Small intestine (tissue), 16 donors: ENCODE results near the gene BRINP1. TPM values are rescaled to one million over a fixed set of nuclear protein-coding genes. Genes with fewer than 3 reads are reported as not detected.

Experiments
- DNase-seq, 2 donors: peaks; one replicate each; pipeline versions ENCODE4 v3.0.0 to v3.0.0-alpha.2; 2013
- FAIRE-seq: peaks from 2 replicates; lab custom pipeline; 2012; peaks lifted over from hg19 to GRCh38; lab: Jason Lieb, UNC
- H3K27ac ChIP-seq, 3 donors: one replicate each; pipeline ENCODE4 v1.5.1; 2013; ENCODE audit warnings: low read length in 2 of 3, mild to moderate bottlenecking in 2 of 3, control low read depth in 1 of 3, inconsistent platforms in 1 of 3, low read depth in 1 of 3, moderate library complexity in 1 of 3
- H3K27me3 ChIP-seq, 3 donors: one replicate each; pipeline ENCODE4 v1.6.1; 2013; ENCODE audit warnings: low read length in 3 of 3, inconsistent platforms in 1 of 3; ENCODE audit not compliant: control insufficient read depth in 3 of 3, insufficient read depth in 3 of 3
- H3K36me3 ChIP-seq, 3 donors: one replicate each; pipeline ENCODE4 v1.6.1; 2013; ENCODE audit warnings: low read length in 3 of 3, inconsistent platforms in 1 of 3, low read depth in 1 of 3, mild to moderate bottlenecking in 1 of 3, moderate library complexity in 1 of 3; ENCODE audit not compliant: control insufficient read depth in 3 of 3, insufficient read depth in 2 of 3
- H3K4me1 ChIP-seq, 3 donors: one replicate each; pipeline ENCODE4 v1.6.1; 2013; ENCODE audit warnings: low read length in 2 of 3, inconsistent platforms in 1 of 3, low read depth in 1 of 3, mild to moderate bottlenecking in 1 of 3, moderate library complexity in 1 of 3; ENCODE audit not compliant: control insufficient read depth in 3 of 3, insufficient read depth in 2 of 3
- H3K4me3 ChIP-seq, 3 donors: one replicate each; pipeline ENCODE4 v1.5.1; 2013; ENCODE audit warnings: low read length in 3 of 3, control low read depth in 1 of 3, inconsistent platforms in 1 of 3, low read depth in 1 of 3, mild to moderate bottlenecking in 1 of 3, moderate library complexity in 1 of 3
- H3K9me3 ChIP-seq, 2 donors: one replicate each; pipeline ENCODE4 v1.6.1; 2013; ENCODE audit warnings: low read depth in 1 of 2, low read length in 1 of 2; ENCODE audit not compliant: control insufficient read depth in 2 of 2, insufficient read depth in 1 of 2
- WGBS, 3 donors: extraction: QIAGEN DNeasy Blood & Tissue Kit; methylation state at CpG; one replicate each; pipeline ENCODE4 v1.1.7; 2013; 5-methylcytosine and 5-hydroxymethylcytosine counted together
- long read RNA-seq, 10 donors: transcript quantifications; one replicate each; lab custom pipeline, GENCODE V29; 2026
- polyA plus RNA-seq, 4 donors: library from polyadenylated mRNA; stranded (reverse) in 3 of 4; unstranded in 1 of 4; fragments of 200-250 nt in 3 of 4; fragments of 120-200 nt in 1 of 4; gene quantifications; one replicate each; pipeline versions ENCODE4 v1.2.1 to v1.2.3, GENCODE V29; 2013
- donor health status: healthy with polysubstance abuse.
- donor health status: control.
- donor health status: control.
- donor health status: Bipolar disorder and iron deficiency.
- donor health status: healthy.

BRINP1 gene, protein sequence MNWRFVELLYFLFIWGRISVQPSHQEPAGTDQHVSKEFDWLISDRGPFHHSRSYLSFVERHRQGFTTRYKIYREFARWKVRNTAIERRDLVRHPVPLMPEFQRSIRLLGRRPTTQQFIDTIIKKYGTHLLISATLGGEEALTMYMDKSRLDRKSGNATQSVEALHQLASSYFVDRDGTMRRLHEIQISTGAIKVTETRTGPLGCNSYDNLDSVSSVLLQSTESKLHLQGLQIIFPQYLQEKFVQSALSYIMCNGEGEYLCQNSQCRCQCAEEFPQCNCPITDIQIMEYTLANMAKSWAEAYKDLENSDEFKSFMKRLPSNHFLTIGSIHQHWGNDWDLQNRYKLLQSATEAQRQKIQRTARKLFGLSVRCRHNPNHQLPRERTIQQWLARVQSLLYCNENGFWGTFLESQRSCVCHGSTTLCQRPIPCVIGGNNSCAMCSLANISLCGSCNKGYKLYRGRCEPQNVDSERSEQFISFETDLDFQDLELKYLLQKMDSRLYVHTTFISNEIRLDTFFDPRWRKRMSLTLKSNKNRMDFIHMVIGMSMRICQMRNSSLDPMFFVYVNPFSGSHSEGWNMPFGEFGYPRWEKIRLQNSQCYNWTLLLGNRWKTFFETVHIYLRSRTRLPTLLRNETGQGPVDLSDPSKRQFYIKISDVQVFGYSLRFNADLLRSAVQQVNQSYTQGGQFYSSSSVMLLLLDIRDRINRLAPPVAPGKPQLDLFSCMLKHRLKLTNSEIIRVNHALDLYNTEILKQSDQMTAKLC
- 1 to 10 TPM in 1 of 4 donors, under 1 TPM in 1, not detected in 2; 0.19 to 2.3 TPM for polyA plus RNA-seq
- long read RNA-seq, donor 1 = 0 reads
- long read RNA-seq, donor 2 = 0 reads
- long read RNA-seq, donor 3 = 0 reads
- long read RNA-seq, donor 4 = 0 reads
- long read RNA-seq, donor 5 = 0 reads
- long read RNA-seq, donor 6 = 0 reads
- long read RNA-seq, donor 7 = 0 reads
- long read RNA-seq, donor 8 = 0 reads
- long read RNA-seq, donor 9 = 0 reads
- long read RNA-seq, donor 10 = 0 reads

DNA sequence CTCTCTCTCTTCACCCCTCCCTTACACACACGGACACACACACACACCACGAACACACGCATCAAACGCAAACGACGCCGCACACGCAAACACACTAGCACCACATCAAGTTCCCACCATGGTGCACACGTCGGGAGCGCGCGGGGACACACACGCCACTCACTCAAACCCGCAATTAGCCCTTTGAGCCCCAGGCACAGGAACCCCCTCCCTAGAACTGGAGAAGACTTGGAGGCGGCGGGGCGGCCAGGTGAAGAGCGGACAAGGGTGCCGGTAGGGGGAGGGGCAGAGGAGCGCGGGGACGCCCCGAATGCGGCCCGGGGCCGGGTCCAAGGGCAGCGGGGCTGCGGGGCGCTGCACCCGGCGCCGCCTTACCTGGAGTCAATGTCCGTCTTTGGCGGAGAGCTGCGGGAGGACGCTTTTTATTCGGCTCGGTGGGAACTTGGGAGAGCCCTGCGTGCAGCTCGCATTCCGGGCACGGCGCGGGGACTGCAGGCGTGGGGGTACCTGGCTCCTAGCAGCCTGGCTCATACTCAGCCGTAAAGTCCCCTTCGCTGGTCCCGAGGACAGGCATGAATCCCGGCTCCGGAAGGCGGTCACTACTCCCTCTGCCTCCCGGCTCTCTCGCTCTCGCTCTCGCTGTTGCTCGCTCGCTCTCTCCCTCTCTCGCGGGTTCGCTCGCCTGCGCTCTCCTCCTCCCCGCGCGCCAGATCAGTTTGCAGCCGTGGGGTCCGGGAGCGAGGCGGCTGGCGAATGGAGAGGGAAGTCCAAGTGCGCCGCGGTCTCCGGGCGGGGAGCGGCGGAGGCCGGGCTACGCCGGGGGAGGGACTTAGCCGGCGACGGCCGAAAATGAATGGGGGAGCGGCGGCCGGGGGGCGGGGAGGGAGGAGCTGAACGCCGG lies at the start of gene BRINP1:
TSS of gene BRINP1 (minus strand) at position 755 of the 901 bp plus-strand sequence. CDS start 56,080 bp downstream, outside the sequence.
- no peak for FAIRE-seq

DNA sequence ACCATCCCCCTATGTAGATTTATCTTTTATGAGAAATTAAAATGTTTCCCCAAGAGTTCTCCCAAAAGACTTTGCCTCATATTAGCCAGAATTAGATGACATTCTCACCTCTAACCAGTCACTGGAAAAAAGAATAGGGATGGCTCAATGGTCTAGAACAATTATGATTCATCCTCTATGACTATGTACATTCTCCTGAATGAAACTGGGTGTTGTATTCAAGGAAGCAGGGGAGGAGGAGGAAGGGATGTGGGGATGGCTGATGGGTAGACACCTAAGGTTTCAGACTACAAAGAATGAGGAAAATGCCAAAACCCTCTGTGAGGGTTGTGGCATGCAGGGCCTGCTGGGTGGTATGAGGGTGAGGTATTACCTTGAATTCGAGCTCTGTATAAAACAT lies 49.5 kb upstream of the BRINP1 start:
- H3K4me1 ChIP-seq = no peaks in the 10 kb centered on the region
- no peak overlapping the region for H3K4me3 ChIP-seq
- no peaks in the 10 kb centered on the region for H3K36me3 ChIP-seq
- H3K27me3 ChIP-seq = no peaks in the 10 kb centered on the region
- H3K27ac ChIP-seq = no peak overlapping the region
- DNase-seq (no peak), FAIRE-seq (no peak)
- 34 to 59% (median 53%) methylated on average over 1 of the region's 1 CpG for WGBS, 3 donors
- H3K9me3 ChIP-seq = no peaks in the 10 kb centered on the region

More for the DNA sequence above, at the start of gene BRINP1:
- H3K27me3 ChIP-seq = peaks cover 8 to 43% (median 22%) of the 10 kb centered on the region in 3 donors
- no peaks in the 10 kb centered on the region for H3K4me1 ChIP-seq
- H3K9me3 ChIP-seq = no peaks in the 10 kb centered on the region
- WGBS, 3 donors = 3 to 9% (median 7%) methylated on average over 74 to 91 of the region's 91 CpGs
- H3K27ac ChIP-seq = no peak within 1 kb of the TSS
- H3K4me3 ChIP-seq = peak within 1 kb of the TSS in 1 of 3 donors; percentile 32
- DNase-seq = peak in 1 of 2 donors; percentile 18
- H3K36me3 ChIP-seq = no peaks in the 10 kb centered on the region

DNA sequence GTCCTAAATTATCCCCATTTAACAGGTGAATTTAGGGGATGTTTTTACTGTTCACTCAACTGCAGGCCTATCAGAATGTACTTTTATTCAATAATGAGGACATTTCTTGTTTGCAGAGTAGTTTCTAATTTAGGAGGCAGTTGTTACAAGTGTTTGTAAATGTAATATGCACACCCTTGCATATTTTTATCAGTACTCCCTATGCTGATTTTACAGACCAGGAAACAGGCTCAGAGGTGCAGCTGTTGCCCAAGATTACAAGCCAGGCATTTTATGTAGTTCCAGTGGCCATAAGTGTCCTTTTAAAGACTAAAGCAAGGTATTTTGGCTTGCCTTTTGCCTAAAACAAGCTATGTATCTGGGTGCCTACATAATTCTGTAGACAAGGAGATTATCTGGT lies 47.6 kb upstream of the BRINP1 start:
- no peaks in the 10 kb centered on the region for H3K9me3 ChIP-seq
- H3K27me3 ChIP-seq = no peaks in the 10 kb centered on the region
- FAIRE-seq (no peak), DNase-seq (no peak)
- H3K4me1 ChIP-seq = no peaks in the 10 kb centered on the region
- H3K36me3 ChIP-seq = no peaks in the 10 kb centered on the region
- H3K27ac ChIP-seq = no peak overlapping the region
- H3K4me3 ChIP-seq = no peak overlapping the region

DNA sequence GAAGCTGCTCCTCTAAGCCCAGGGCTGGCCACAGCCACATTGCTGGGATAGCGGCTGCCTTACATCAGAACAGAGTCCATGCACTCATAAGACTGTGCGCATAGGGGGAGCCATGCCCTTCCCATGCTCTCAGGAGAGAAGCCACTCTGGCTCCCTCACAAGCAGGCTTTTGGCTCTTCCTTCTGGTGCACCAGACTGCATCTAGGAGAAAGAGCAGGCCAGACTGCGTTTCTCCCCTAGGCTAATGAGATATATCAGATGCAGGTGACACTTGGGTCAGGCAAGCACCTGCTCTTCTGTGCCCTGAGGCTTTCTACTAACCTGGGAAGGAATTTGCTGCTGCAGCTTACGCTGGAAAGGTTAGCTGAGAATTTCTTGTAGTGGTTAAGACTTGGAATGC lies 43.2 kb upstream of the BRINP1 start:
- 51 to 72% (median 65%) methylated on average over 4 of the region's 4 CpGs for WGBS, 3 donors
- Histone ChIP-seq H3K27me3 (no peaks in the 10 kb centered on the region), H3K9me3 (no peaks in the 10 kb centered on the region), H3K36me3 (no peaks in the 10 kb centered on the region), H3K4me3 (no peak overlapping the region), H3K27ac (no peak overlapping the region), H3K4me1 (no peaks in the 10 kb centered on the region)
- no peak for FAIRE-seq
- DNase-seq = no peak

DNA sequence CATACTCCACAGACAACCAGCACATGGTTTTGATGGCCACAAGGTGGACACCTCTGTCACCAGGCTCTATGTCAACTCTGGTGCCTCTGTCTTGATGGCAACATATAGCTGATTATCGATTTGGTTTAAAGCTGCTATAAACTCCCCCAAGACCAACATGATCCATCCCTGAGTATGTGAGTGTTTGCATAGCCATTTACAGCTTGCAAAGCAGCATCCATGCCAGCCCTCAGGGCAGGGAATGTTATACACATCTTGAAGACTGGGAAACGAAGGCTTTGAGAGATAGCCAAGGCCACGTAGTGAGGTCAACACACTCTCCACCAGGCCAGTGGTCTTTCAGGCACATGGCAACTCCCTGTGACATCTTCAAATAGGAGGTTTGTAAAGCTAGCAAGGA lies 40.3 kb upstream of the BRINP1 start:
- no peaks in the 10 kb centered on the region for H3K4me1 ChIP-seq
- no peak overlapping the region for H3K27ac ChIP-seq
- H3K27me3 ChIP-seq = no peaks in the 10 kb centered on the region
- DNase-seq (no peak), FAIRE-seq (no peak)
- WGBS, 3 donors = 56 to 67% (median 66%) methylated on average over 3 of the region's 3 CpGs
- no peaks in the 10 kb centered on the region for H3K36me3 ChIP-seq
- H3K9me3 ChIP-seq = no peaks in the 10 kb centered on the region
- no peak overlapping the region for H3K4me3 ChIP-seq

DNA sequence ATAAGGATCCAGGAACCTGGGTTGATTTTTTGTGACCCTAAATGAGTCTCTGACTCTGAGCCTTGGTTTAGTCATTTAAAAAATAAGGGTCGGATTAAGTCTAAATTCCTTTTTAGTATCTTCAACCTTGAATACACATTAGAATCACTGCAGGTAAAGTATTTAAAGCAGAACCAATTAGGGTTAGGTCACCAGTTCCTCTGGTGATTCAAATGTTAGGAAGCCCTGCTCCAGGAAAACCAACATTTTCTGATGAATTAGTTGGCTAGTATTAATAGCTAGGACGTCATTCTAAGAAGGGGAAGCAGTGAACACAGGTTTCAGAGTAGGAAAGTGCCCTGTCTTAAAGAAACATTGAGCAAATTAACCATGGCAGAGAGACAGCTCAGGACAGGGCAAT lies 31.4 kb upstream of the BRINP1 start:
- FAIRE-seq (no peak), DNase-seq (no peak)
- H3K36me3 ChIP-seq = no peaks in the 10 kb centered on the region
- H3K27me3 ChIP-seq = peaks cover 0 to 2% (median 0%) of the 10 kb centered on the region in 3 donors
- H3K4me3 ChIP-seq = no peak overlapping the region
- no peaks in the 10 kb centered on the region for H3K9me3 ChIP-seq
- no peak overlapping the region for H3K27ac ChIP-seq
- WGBS, 3 donors = 45 to 50% (median 46%) methylated on average over 2 of the region's 2 CpGs
- no peaks in the 10 kb centered on the region for H3K4me1 ChIP-seq

DNA sequence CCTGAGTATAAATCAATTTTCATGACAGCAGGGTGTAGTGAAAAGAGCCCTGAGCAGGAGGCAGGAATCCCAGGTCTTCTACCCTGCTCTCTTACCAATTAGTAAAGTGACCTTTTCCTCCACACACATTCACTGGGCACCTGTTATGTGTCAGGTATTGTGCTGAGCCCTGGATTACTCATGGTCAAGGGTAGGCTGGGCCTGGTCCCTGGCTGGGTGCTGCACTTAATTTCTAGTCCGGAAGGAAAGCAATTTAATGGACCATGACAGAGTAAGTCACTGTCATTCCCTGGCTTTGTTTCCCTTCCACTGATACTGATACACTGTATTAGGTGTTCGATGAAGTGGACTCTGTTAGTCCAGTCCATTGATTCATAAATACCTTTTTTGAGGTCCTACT lies 29.1 kb upstream of the BRINP1 start:
- Histone ChIP-seq H3K4me3 (no peak overlapping the region), H3K27me3 (peaks cover 0 to 2% (median 0%) of the 10 kb centered on the region in 3 donors), H3K36me3 (no peaks in the 10 kb centered on the region), H3K4me1 (no peaks in the 10 kb centered on the region), H3K27ac (no peak overlapping the region), H3K9me3 (no peaks in the 10 kb centered on the region)
- WGBS, 3 donors = 68 to 74% (median 71%) methylated on average over 2 of the region's 2 CpGs
- DNase-seq (no peak), FAIRE-seq (no peak)

DNA sequence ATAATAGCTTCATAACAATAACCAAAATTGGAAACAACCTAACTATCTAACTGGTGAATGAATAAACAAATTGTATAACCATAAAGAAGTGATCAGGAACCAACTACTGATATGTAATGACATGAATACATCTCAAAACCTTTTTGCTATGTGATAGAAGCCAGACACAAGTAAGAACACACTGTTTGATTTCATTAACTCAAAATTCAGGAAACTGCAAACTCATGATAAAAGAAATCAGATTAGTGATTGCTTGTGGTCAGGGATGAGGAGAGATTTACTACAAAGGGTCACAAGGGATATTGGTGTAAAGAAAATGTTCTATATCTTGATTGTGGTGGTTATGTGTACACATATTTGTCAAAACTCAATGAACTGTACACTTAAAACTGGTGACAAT lies 22.6 kb upstream of the BRINP1 start:
- Histone ChIP-seq H3K36me3 (no peaks in the 10 kb centered on the region), H3K4me1 (no peaks in the 10 kb centered on the region), H3K27ac (no peak overlapping the region), H3K27me3 (peaks cover 0 to 2% (median 0%) of the 10 kb centered on the region in 3 donors), H3K9me3 (no peaks in the 10 kb centered on the region), H3K4me3 (no peak overlapping the region)
- FAIRE-seq (no peak), DNase-seq (no peak)
